ENCODE data around the gene MID1. TPM values are rescaled to one million over a fixed set of nuclear protein-coding genes. Genes with fewer than 3 reads are reported as not detected.
A peak's percentile ranks its signal among the peaks of the same experiment; 100 is the strongest.

Gene MID1
- total RNA-seq, 1 experiment from 2014 or later = 9.7 TPM

- DNase-seq (ENCODE audit: unreplicated experiment) = peak; percentile 45
- Mint-ChIP-seq H3K27me3 (ENCODE audit: insufficient read depth, unreplicated experiment) (no peaks in the 10 kb centered on the region), H3K4me3 (ENCODE audit: unreplicated experiment) (no peak overlapping the region), H3K9me3 (ENCODE audit: unreplicated experiment) (no peaks in the 10 kb centered on the region), H3K4me1 (ENCODE audit: insufficient read depth, unreplicated experiment) (peaks cover 25% of the 10 kb centered on the region), H3K36me3 (ENCODE audit: insufficient read depth, unreplicated experiment) (no peaks in the 10 kb centered on the region), H3K27ac (ENCODE audit: low read depth, unreplicated experiment) (no peak overlapping the region)
- POLR2A ChIA-PET = interaction anchor here (0.6 to 1.1 kb wide), 2 partner anchors 9 to 91 kb away, joined by 3 to 4 read pairs; partner anchors contain the start of gene MID1
- BruUV-seq (replicated peaks) = no TSS peak
- CTCF ChIA-PET = interaction anchor here (0.6 kb wide), 1 partner anchor 159 kb away, joined by 4 read pairs; no protein-coding TSS in a partner anchor
- no peak for TF ChIP-seq CTCF (IDR thresholded peaks at IDR 0.05; ENCODE audit: unreplicated experiment)
- intact Hi-C loops (cut with micrococcal nuclease) = no loop called here
Measured at GRCh38 chrX:10529344-10529743, 91.0 kb downstream of the MID1 start.

GRCh38 chrX:10526451-10526850 lies 93.9 kb downstream of the MID1 start:
- H3K4me3 Mint-ChIP-seq (ENCODE audit: unreplicated experiment) = no peak overlapping the region
- CTCF ChIA-PET = no interaction called here

GRCh38 chrX:10525381-10526120 lies 94.8 kb downstream of the MID1 start:
- intact Hi-C loops (cut with micrococcal nuclease) = no loop called here
- Mint-ChIP-seq H3K4me1 (ENCODE audit: insufficient read depth, unreplicated experiment) (peaks cover 25% of the 10 kb centered on the region), H3K4me3 (ENCODE audit: unreplicated experiment) (no peak overlapping the region), H3K27ac (ENCODE audit: low read depth, unreplicated experiment) (no peak overlapping the region), H3K36me3 (ENCODE audit: insufficient read depth, unreplicated experiment) (no peaks in the 10 kb centered on the region), H3K27me3 (ENCODE audit: insufficient read depth, unreplicated experiment) (no peaks in the 10 kb centered on the region), H3K9me3 (ENCODE audit: unreplicated experiment) (no peaks in the 10 kb centered on the region)
- no peak for DNase-seq (ENCODE audit: unreplicated experiment)
- ChIA-PET CTCF (interaction anchor here (1.5 kb wide), 1 partner anchor 197 kb away, joined by 4 read pairs; no protein-coding TSS in a partner anchor), POLR2A (no interaction called here)
- TF ChIP-seq CTCF (IDR thresholded peaks at IDR 0.05; ENCODE audit: unreplicated experiment) = no peak
- BruUV-seq (replicated peaks) = no TSS peak

More at GRCh38 chrX:10526451-10526850, 93.9 kb downstream of the MID1 start:
- Mint-ChIP-seq H3K4me1 (ENCODE audit: insufficient read depth, unreplicated experiment) (peaks cover 25% of the 10 kb centered on the region), H3K9me3 (ENCODE audit: unreplicated experiment) (no peaks in the 10 kb centered on the region), H3K36me3 (ENCODE audit: insufficient read depth, unreplicated experiment) (no peaks in the 10 kb centered on the region), H3K27ac (ENCODE audit: low read depth, unreplicated experiment) (no peak overlapping the region), H3K27me3 (ENCODE audit: insufficient read depth, unreplicated experiment) (no peaks in the 10 kb centered on the region)
- intact Hi-C loops (cut with micrococcal nuclease) = no loop called here
- no TSS peak for BruUV-seq (replicated peaks)
- no peak for DNase-seq (ENCODE audit: unreplicated experiment)
- no peak for TF ChIP-seq CTCF (IDR thresholded peaks at IDR 0.05; ENCODE audit: unreplicated experiment)
- POLR2A ChIA-PET = no interaction called here

- Mint-ChIP-seq H3K4me3 (ENCODE audit: unreplicated experiment) (no peak overlapping the region), H3K36me3 (ENCODE audit: insufficient read depth, unreplicated experiment) (no peaks in the 10 kb centered on the region), H3K27ac (ENCODE audit: low read depth, unreplicated experiment) (no peak overlapping the region), H3K27me3 (ENCODE audit: insufficient read depth, unreplicated experiment) (no peaks in the 10 kb centered on the region), H3K9me3 (ENCODE audit: unreplicated experiment) (no peaks in the 10 kb centered on the region), H3K4me1 (ENCODE audit: insufficient read depth, unreplicated experiment) (peaks cover 29% of the 10 kb centered on the region)
- no peak for TF ChIP-seq CTCF (IDR thresholded peaks at IDR 0.05; ENCODE audit: unreplicated experiment)
- BruUV-seq (replicated peaks) = no TSS peak
- DNase-seq (ENCODE audit: unreplicated experiment) = no peak
- ChIA-PET CTCF (interaction anchor here (0.5 to 1.5 kb wide), 3 partner anchors 198 to 316 kb away, joined by 3 to 4 read pairs (median 4); no protein-coding TSS in a partner anchor), POLR2A (interaction anchor here (0.7 kb wide), 1 partner anchor 30 kb away, joined by 3 read pairs; no protein-coding TSS in a partner anchor)
- intact Hi-C loops (cut with micrococcal nuclease) = no loop called here
Measured at GRCh38 chrX:10524578-10524977, 95.8 kb downstream of the MID1 start.
